ENCODE results near the gene SMURF2. TPM values are rescaled to one million over a fixed set of nuclear protein-coding genes. Genes with fewer than 3 reads are reported as not detected.

SMURF2 gene
- total and polyA plus RNA-seq, 11 donors, result 3.6 to 17.5 (median 12.2) TPM

- TF ChIP-seq, protein P1, sequence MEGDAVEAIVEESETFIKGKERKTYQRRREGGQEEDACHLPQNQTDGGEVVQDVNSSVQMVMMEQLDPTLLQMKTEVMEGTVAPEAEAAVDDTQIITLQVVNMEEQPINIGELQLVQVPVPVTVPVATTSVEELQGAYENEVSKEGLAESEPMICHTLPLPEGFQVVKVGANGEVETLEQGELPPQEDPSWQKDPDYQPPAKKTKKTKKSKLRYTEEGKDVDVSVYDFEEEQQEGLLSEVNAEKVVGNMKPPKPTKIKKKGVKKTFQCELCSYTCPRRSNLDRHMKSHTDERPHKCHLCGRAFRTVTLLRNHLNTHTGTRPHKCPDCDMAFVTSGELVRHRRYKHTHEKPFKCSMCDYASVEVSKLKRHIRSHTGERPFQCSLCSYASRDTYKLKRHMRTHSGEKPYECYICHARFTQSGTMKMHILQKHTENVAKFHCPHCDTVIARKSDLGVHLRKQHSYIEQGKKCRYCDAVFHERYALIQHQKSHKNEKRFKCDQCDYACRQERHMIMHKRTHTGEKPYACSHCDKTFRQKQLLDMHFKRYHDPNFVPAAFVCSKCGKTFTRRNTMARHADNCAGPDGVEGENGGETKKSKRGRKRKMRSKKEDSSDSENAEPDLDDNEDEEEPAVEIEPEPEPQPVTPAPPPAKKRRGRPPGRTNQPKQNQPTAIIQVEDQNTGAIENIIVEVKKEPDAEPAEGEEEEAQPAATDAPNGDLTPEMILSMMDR (IDR thresholded peaks at IDR 0.05), result no peak
- TF ChIP-seq POLR2A (IDR thresholded peaks at IDR 0.05), result no peak
- WGBS, 4 donors, result 20 to 25% (median 23%) methylated on average over 7 of the region's 7 CpGs
- ATAC-seq (no peak), DNase-seq (no peak)
- intact Hi-C loops (cut with DNase I), result loop anchor here in 2 of 10 donors (10.0 kb wide), 3 partner anchors 199 to 679 kb away; partner anchors contain the start of genes FTSJ3 (in 1 of the 2) and PSMC5 (in 1 of the 2)
- peaks cover 14 to 72% (median 59%) of the 10 kb centered on the region in 12 donors for H3K4me1 ChIP-seq
- no peaks in the 10 kb centered on the region for H3K9me3 ChIP-seq
- peaks cover 14 to 66% (median 62%) of the 10 kb centered on the region in 9 donors for H3K36me3 ChIP-seq
- peak overlapping the region; percentile 77 to 99 (median 88) for H3K4me3 ChIP-seq
- no peaks in the 10 kb centered on the region for H3K27me3 ChIP-seq
- peak overlapping the region; percentile 96 to 100 (median 99) for H3K27ac ChIP-seq
Observed at GRCh38 chr17:64503821-64504768, 158.0 kb downstream of the SMURF2 start.

GRCh38 chr17:64503341-64503740 is 158.8 kb downstream of the SMURF2 start:
- TF ChIP-seq, protein P1 (IDR thresholded peaks at IDR 0.05), result no peak
- TF ChIP-seq POLR2A (IDR thresholded peaks at IDR 0.05), result no peak
- Histone ChIP-seq H3K9me3 (no peaks in the 10 kb centered on the region), H3K27ac (peak overlapping the region in 2 of 12 donors; percentile 100), H3K4me3 (peak overlapping the region in 7 of 12 donors; percentile 77 to 99 (median 90)), H3K27me3 (no peaks in the 10 kb centered on the region), H3K4me1 (peaks cover 11 to 72% (median 53%) of the 10 kb centered on the region in 12 donors), H3K36me3 (peaks cover 14 to 70% (median 64%) of the 10 kb centered on the region in 9 donors)
- WGBS, 4 donors, result 68 to 72% (median 71%) methylated on average over 5 of the region's 5 CpGs
- DNase-seq (no peak), ATAC-seq (no peak)
- intact Hi-C loops (cut with DNase I), result loop anchor here in 2 of 10 donors (10.0 kb wide), 3 partner anchors 199 to 679 kb away; partner anchors contain the start of genes FTSJ3 (in 1 of the 2) and PSMC5 (in 1 of the 2)

DNA sequence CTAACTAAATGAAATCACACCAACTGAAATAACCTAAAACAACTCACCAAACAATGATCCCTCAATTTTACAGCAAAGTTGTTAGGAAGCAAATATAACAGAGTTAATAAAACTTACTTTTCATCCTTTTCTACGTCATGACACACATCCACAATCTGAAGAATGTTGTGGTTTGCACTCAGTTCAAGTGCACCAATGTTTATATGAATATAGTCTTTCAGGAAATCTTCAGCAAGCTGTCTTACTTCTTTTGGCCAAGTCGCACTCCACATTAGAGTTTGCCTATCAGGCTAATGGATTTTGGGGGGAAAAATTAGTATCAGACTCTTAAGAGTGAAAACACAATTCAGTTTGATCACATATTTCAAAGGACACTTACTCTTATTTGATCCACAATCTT is 159.3 kb downstream of the SMURF2 start:
- Histone ChIP-seq H3K36me3 (peaks cover 14 to 75% (median 69%) of the 10 kb centered on the region in 9 donors), H3K4me3 (peak overlapping the region in 3 of 12 donors; percentile 77 to 93 (median 86)), H3K27me3 (no peaks in the 10 kb centered on the region), H3K9me3 (no peaks in the 10 kb centered on the region), H3K27ac (peak overlapping the region in 2 of 12 donors; percentile 100), H3K4me1 (peaks cover 6 to 72% (median 50%) of the 10 kb centered on the region in 12 donors)
- TF ChIP-seq, protein P1 (IDR thresholded peaks at IDR 0.05), result no peak
- no peak for TF ChIP-seq POLR2A (IDR thresholded peaks at IDR 0.05)
- DNase-seq, result no peak
- intact Hi-C loops (cut with DNase I), result loop anchor here in 2 of 10 donors (10.0 kb wide), 3 partner anchors 198 to 678 kb away; partner anchors contain the start of genes FTSJ3 (in 1 of the 2) and PSMC5 (in 1 of the 2)
- 67 to 81% (median 78%) methylated on average over 2 of the region's 2 CpGs for WGBS, 4 donors
- no peak for ATAC-seq

- H3K27ac ChIP-seq, result peak overlapping the region in 1 of 12 donors; percentile 0
- no peaks in the 10 kb centered on the region for H3K9me3 ChIP-seq
- H3K36me3 ChIP-seq, result peaks cover 14 to 81% (median 75%) of the 10 kb centered on the region in 9 donors
- intact Hi-C loops (cut with DNase I), result loop anchor here in 2 of 10 donors (10.0 kb wide), 3 partner anchors 197 to 677 kb away; partner anchors contain the start of genes FTSJ3 (in 1 of the 2) and PSMC5 (in 1 of the 2)
- 64 to 73% (median 69%) methylated on average over 3 of the region's 3 CpGs for WGBS, 4 donors
- no peak for ATAC-seq
- TF ChIP-seq, protein P1 (IDR thresholded peaks at IDR 0.05), result no peak
- TF ChIP-seq POLR2A (IDR thresholded peaks at IDR 0.05), result no peak
- H3K4me1 ChIP-seq, result peaks cover 3 to 76% (median 54%) of the 10 kb centered on the region in 12 donors
- peak overlapping the region in 1 of 12 donors; percentile 1 for H3K4me3 ChIP-seq
- no peak for DNase-seq
- no peaks in the 10 kb centered on the region for H3K27me3 ChIP-seq
Observed at GRCh38 chr17:64502021-64502420, 160.1 kb downstream of the SMURF2 start.

Measured in heart left ventricle (tissue), 16 donors.